GM12878 (cell line): ENCODE measurements around the gene MAT2B.

ENCODE experiments used
- POLR2A ChIP-seq: IDR thresholded peaks from 2 replicates; pipeline ENCODE4 v1.6.1; 2011; ENCODE audit warnings: low read depth, mild to moderate bottlenecking, low read length
- TAF1 ChIP-seq: IDR thresholded peaks from 2 replicates; pipeline ENCODE4 v1.6.1; 2011; ENCODE audit warnings: mild to moderate bottlenecking, low read depth, low read length, borderline replicate concordance

- no peak for TF ChIP-seq TAF1
- TF ChIP-seq POLR2A: no peak
Measured at GRCh38 chr5:163534492-163535094, 29.2 kb downstream of the MAT2B start.
